Measurements from ENCODE around the gene VPS13A.

- no peak for TF ChIP-seq POLR2A (IDR thresholded peaks at IDR 0.05)
- no peak for TF ChIP-seq CTCF (IDR thresholded peaks at IDR 0.05)
These were observed 138.7 kb downstream of the VPS13A start for GRCh38 chr9:77316058-77316457.

All from adrenal gland (tissue), 5 donors.